Progenitor cell of endocrine pancreas (in vitro differentiated cells): Measurements from ENCODE around the gene TBL1XR1. TPM values are rescaled to one million over a fixed set of nuclear protein-coding genes. Genes with fewer than 3 reads are reported as not detected.

Source experiments
- DNase-seq: peaks from one replicate; pipeline ENCODE4 v3.0.0; 2021; ENCODE audit warnings: low spot score; ENCODE audit not compliant: unreplicated experiment
- H3K27ac Mint-ChIP-seq: 2 replicates; pipeline ENCODE4 v1.8.0; 2021; ENCODE audit warnings: mild to moderate bottlenecking, moderate library complexity, mixed read lengths
- H3K27me3 Mint-ChIP-seq: 2 replicates; pipeline ENCODE4 v1.8.0; 2021; ENCODE audit warnings: mixed read lengths
- H3K36me3 Mint-ChIP-seq: 2 replicates; pipeline ENCODE4 v1.8.0; 2022; ENCODE audit warnings: mixed read lengths; ENCODE audit not compliant: insufficient read depth
- H3K4me1 Mint-ChIP-seq: 2 replicates; pipeline ENCODE4 v1.8.0; 2021; ENCODE audit warnings: low read depth, mixed read lengths
- H3K4me3 Mint-ChIP-seq: 2 replicates; pipeline ENCODE4 v1.8.0; 2021; ENCODE audit warnings: low read depth, mild to moderate bottlenecking, moderate library complexity, mixed read lengths
- H3K9me3 Mint-ChIP-seq: 2 replicates; pipeline ENCODE4 v1.8.0; 2021; ENCODE audit warnings: low read depth, mixed read lengths
- long read RNA-seq: library from polyadenylated mRNA; unstranded; transcript quantifications from one replicate; pipeline ENCODE4 v2.0.0, GENCODE V29; 2020
- total RNA-seq: library from RNA; stranded (reverse); gene quantifications from 2 replicates; pipeline ENCODE4 v1.2.1, GENCODE V29; 2021
- TF ChIP-seq, protein P1 (sequence below): fragments of 200-600 bp; sonication (generic); IDR thresholded peaks from one replicate; pipeline ENCODE4 v1.5.0; 2021; ENCODE audit warnings: antibody characterized with exemption, mild to moderate bottlenecking; ENCODE audit not compliant: unreplicated experiment

Gene TBL1XR1
- 181 and 207 TPM in 2 replicates for total RNA-seq
- long read RNA-seq, full-length matches to known transcripts, result 12 of 53 reads
- long read RNA-seq, partial matches to known transcripts, result 9 of 53 reads
- long read RNA-seq, other reads (novel, unspliced or antisense), result 32 of 53 reads

DNA sequence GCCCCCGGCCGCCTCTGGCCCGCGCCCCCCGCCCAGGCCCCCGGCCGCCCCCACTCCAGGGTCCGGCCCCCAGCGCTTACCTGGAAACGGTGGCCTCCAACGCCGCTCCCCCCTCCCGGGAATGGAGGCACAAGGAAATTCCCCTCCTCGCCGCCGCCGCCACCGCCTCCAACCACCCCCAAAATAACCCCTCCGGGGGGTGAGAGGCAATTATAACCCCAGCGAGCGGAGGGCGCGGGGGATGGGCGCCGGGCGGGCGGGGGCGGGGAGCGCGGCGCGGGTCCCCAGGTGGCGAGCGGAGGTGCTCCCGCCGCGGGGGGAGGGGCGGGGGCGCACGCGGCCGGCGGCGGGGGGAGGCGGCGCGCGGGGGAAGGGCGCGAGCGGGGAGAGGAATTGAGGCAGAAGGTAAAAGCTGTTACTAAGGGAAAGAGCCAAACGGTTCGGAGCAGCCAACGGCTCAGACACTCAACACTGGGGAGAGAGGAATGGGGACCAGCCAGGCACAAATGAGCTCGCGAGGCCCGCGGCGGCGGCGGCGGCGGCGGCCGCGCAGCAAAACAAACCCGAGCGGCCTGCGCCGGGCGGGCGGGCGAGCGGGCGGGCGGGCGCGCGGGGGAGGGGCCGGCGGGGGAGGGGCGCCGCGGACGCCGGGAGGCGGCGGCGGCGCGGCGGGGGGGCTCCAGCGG lies at the start of gene TBL1XR1:
Gene TBL1XR1 (minus strand): TSS at position 442 of the 686 bp plus-strand sequence. CDS start 132,505 bp downstream, outside the sequence.
- DNase-seq, result peak; percentile 84
- peak within 1 kb of the TSS; percentile 91 for H3K4me3 Mint-ChIP-seq
- TF ChIP-seq, protein P1, sequence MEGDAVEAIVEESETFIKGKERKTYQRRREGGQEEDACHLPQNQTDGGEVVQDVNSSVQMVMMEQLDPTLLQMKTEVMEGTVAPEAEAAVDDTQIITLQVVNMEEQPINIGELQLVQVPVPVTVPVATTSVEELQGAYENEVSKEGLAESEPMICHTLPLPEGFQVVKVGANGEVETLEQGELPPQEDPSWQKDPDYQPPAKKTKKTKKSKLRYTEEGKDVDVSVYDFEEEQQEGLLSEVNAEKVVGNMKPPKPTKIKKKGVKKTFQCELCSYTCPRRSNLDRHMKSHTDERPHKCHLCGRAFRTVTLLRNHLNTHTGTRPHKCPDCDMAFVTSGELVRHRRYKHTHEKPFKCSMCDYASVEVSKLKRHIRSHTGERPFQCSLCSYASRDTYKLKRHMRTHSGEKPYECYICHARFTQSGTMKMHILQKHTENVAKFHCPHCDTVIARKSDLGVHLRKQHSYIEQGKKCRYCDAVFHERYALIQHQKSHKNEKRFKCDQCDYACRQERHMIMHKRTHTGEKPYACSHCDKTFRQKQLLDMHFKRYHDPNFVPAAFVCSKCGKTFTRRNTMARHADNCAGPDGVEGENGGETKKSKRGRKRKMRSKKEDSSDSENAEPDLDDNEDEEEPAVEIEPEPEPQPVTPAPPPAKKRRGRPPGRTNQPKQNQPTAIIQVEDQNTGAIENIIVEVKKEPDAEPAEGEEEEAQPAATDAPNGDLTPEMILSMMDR, result peak; percentile 2
- H3K4me1 Mint-ChIP-seq, result peaks cover 39% of the 10 kb centered on the region
- peaks cover 8% of the 10 kb centered on the region for H3K36me3 Mint-ChIP-seq
- H3K9me3 Mint-ChIP-seq, result no peaks in the 10 kb centered on the region
- H3K27me3 Mint-ChIP-seq, result no peaks in the 10 kb centered on the region
- peak within 1 kb of the TSS; percentile 98 for H3K27ac Mint-ChIP-seq

- Mint-ChIP-seq H3K27me3 (no peaks in the 10 kb centered on the region), H3K4me3 (no peak overlapping the region), H3K36me3 (no peaks in the 10 kb centered on the region), H3K27ac (no peak overlapping the region), H3K9me3 (peaks cover 8% of the 10 kb centered on the region), H3K4me1 (no peaks in the 10 kb centered on the region)
- no peak for DNase-seq
- TF ChIP-seq, protein P1, result no peak
Observed at GRCh38 chr3:177245250-177245649, 48.0 kb upstream of the TBL1XR1 start.

DNA sequence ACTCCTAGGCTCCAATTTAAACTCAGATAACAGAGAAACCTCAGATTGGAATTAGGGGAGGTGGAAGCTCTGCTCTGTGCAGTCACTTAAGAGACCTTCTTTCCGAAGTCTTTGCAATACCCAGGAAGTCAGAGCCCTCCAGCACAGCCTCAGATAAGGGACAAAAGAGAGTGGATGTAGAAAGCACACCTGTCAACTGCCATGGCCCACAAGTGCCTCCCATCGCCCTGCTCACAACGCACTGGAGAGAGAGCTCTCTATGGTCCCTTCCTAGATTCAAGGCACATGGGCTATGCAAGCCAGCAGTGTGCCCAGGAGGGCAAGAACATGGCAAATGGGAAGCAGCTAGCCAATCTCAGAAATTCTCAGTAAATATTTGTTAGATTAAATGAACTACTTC lies 47.3 kb upstream of the TBL1XR1 start:
- no peaks in the 10 kb centered on the region for H3K4me1 Mint-ChIP-seq
- H3K36me3 Mint-ChIP-seq, result no peaks in the 10 kb centered on the region
- no peaks in the 10 kb centered on the region for H3K27me3 Mint-ChIP-seq
- TF ChIP-seq, protein P1, result no peak
- peaks cover 8% of the 10 kb centered on the region for H3K9me3 Mint-ChIP-seq
- DNase-seq, result no peak
- H3K4me3 Mint-ChIP-seq, result no peak overlapping the region
- no peak overlapping the region for H3K27ac Mint-ChIP-seq

DNA sequence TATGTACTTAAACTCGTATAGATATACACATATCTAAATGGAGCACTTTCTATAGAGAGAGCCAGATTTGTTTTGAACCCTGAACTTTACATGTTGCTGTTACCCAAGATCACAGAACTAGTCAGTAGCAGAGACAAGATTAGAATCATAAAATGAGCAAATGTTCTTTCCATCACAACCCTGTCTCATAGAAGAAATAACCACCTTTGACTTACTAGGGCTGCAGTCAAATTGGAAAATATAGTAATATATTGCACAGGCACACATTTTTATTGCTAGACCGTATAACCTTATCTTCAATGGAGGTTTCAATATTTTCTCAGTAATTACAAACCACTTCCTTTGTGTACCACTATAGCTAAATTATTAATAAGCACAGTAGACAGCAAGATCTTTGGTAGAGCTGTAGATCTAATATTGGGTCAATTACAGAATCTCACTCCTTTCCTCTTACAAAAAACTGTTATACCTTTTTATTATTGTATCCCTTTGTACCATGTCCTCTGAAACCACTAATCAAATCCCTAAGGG lies 41.5 kb upstream of the TBL1XR1 start:
- no peaks in the 10 kb centered on the region for H3K27me3 Mint-ChIP-seq

DNA sequence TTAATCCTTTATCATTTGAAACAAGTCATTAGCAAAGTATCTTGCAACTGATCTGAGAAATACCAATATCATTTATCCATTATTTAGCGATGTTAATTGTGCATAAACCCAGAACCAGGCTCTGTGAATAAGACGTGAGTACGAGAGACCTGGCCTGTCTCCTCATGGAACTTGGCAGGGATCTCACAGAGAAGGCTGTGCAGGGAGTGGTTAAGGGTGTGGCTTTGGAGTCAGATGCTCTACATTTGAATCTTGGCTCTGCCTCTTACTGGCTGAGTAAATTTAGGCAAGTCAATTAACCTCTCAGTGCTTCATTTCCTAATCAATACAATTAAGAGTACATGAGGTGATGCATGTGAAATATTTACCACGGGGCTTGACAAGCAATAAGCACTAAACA lies 39.9 kb upstream of the TBL1XR1 start:
- H3K27ac Mint-ChIP-seq, result no peak overlapping the region
- TF ChIP-seq, protein P1, result no peak
- H3K9me3 Mint-ChIP-seq, result no peaks in the 10 kb centered on the region
- no peak overlapping the region for H3K4me3 Mint-ChIP-seq
- DNase-seq, result no peak
- H3K36me3 Mint-ChIP-seq, result no peaks in the 10 kb centered on the region
- no peaks in the 10 kb centered on the region for H3K27me3 Mint-ChIP-seq
- H3K4me1 Mint-ChIP-seq, result no peaks in the 10 kb centered on the region

More for the DNA sequence above, 41.5 kb upstream of the TBL1XR1 start:
- H3K27ac Mint-ChIP-seq, result no peak overlapping the region
- no peaks in the 10 kb centered on the region for H3K9me3 Mint-ChIP-seq
- H3K36me3 Mint-ChIP-seq, result no peaks in the 10 kb centered on the region
- TF ChIP-seq, protein P1, result no peak
- no peak overlapping the region for H3K4me3 Mint-ChIP-seq
- H3K4me1 Mint-ChIP-seq, result no peaks in the 10 kb centered on the region
- no peak for DNase-seq
